NCI-H1417 (cell line): ENCODE measurements around the gene NRN1L.
"Not testable (repeated sequence)": the region's sequence is repeated elsewhere in the genome, so short reads cannot be mapped to it uniquely, and the experiment has no call there.

Source experiments
- DNase-seq, 3 experiments: peaks; one replicate each; lab custom pipeline; 2025; lab: John Stamatoyannopoulos, UW

Gene NRN1L

GRCh38 chr16:67882374-67883145, 2.1 kb upstream of the NRN1L start:
- DNase-seq, result no peak

GRCh38 chr16:67883146-67883871, 1.4 kb upstream of the NRN1L start:
- no peak for DNase-seq

DNA sequence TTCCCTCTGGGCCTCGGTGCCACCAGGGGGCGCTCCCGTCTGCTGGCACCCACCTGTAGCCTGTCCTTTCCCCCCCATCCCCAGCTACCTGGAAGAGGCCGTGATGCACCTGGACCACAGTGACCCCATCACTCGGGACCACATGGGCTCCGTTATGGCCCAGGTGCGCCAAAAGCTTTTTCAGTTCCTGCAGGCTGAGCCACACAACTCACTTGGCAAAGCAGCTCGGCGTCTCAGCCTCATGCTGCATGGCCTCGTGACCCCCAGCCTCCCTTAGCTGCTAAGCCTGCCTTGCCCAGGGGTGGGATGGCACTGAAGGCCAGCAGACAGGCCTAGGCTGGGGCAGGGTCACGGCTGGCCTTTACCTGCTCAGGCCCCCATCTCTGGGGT, 818 bp upstream of the NRN1L start:
- peak; percentile 21 to 58 (median 46) for DNase-seq

DNA sequence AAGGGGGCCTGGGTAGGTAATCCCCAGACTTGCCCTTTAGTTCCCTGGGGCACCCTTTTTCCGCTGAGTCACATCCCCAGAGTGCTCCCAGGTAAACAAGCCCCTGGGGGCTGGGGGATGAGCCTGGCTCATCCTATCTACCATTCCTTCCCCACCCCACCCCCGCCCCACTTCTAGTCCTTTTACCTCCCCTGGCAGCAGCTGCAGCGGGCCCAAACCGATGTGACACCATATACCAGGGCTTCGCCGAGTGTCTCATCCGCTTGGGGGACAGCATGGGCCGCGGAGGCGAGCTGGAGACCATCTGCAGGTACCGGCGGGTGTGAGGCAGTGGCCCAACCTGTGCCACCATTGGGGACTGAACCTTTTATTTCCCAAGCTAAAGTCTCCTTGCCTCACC, 860 bp downstream of the NRN1L start:
- no peak for DNase-seq

- DNase-seq, result no peak
Observed at GRCh38 chr16:67885976-67886375, 1.3 kb downstream of the NRN1L start.

DNA sequence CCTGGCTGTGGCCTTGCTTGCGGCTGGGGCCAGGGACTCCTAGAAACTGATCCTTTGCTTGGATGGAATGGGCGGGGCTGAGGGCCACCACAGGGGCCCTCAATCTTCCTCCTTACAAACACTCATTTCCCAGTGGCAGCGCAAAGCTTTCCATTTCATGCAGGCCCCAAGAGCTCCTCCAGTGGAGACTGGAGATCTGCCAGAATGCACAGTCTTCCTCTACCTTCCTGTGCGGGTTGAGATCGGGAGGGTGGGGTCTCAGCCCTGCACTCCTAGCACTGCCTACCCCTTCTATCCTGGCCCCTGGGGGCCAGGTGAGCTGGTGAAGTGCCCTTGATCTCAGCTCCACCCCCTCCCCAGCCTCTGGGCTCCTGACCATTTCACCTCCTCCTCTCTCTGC, 1.7 kb downstream of the NRN1L start:
- DNase-seq, result peak in 1 of 3 experiments; percentile 64

- DNase-seq, result no peak
Observed at GRCh38 chr16:67888331-67888730, 3.6 kb downstream of the NRN1L start.

GRCh38 chr16:67892375-67892774, 7.7 kb downstream of the NRN1L start:
- DNase-seq, result no peak

- peak; percentile 90 to 95 (median 91) for DNase-seq
Observed at GRCh38 chr16:67892899-67893742, 8.4 kb downstream of the NRN1L start, which contains the start of gene PSKH1. Gene PSKH1 (plus strand): TSS chr16:67893254. CDS start chr16:67908750, 15,496 bp downstream.

DNA sequence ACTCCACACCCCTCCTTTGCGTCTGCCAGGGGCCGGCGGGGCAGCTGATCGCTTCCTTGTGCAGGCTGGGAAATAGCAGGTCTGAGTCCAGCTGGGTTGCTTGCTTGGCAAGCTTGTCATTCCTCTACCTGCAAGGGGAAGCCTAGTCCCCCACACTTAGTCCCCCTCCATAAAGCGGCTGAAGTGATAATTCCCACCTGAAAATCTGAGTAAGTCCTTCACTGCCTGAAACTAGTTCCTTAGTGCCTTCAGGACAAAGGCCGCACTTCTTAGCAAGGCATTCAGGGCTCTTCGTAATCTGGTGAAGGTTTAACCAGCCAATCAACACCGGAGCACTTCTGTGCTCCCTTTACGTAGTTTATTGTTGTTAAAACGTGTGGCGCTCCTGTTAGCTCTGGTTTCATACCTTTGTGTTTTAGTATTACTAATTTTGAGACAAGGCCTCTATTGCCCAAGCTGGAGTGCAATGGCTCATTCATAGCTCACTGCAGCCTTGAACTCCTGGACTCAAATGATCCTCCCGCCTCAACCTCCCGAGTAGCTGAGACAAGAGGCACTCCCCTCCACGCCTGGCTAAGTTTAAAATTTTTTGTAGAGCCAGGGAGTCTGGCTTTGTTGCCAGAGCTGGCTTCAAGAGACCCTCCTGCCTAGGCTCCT, 9.2 kb downstream of the NRN1L start:
- DNase-seq, result no peak

DNA sequence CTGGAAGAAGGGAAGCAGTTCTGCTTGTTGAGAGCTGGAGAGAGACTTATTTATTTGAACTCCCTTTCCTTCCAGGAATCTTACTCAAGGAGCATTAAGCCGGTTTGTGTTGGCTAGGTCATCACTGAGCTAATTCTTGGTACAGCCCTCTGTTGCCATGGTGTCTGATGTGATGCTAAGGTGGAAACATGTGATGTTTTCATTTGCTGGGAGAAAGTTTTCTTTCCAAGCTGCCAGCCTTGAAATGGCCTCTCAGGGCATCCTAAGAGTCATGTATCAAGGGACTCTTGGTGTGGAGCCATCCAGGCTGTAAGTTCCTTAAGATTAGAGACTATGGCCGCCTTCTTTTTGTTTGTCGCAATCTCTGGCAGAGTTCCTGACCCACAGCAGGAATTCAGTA, 12.5 kb downstream of the NRN1L start:
- no peak for DNase-seq

DNA sequence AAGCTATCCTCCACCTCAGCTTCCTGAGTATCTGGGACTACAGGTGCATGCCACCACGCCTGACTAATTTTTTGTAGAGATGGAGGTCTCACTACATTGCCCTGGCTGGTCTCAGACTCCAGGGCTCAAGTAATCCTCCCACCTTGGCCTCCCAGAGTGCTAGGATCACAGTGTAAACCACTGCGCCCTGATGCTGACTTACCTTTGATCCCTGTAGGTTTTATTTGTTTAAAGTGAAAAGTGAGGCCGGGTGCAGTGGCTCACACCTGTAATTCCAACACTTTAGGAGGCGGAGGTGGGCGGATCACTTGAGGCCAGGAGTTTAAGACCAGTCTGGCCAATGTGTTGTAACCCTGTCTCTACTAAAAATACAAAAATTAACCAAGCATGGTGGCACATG, 17.0 kb downstream of the NRN1L start:
- DNase-seq, result no peak

DNA sequence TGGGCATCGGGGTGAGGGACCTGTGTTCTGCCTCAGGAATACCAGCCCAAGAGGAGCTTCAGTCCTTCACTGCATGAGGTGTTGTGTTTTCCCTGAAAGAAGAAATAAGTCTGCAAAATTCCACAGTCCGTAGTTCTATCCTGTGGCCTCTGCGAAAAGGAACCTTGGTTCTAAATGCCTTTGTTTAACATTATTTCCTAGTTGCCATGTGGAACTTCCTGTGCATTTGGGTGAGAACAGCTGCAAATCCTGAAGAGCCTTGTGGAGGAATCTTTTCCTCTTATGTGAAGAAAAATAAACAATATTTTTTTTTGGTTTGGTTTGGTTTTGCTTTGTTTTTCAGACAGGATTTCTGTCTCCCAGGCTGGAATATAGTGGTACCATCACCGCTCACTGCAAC, 18.1 kb downstream of the NRN1L start:
- DNase-seq, result no peak

GRCh38 chr16:67907397-67908180, 22.9 kb downstream of the NRN1L start:
- no peak for DNase-seq

DNA sequence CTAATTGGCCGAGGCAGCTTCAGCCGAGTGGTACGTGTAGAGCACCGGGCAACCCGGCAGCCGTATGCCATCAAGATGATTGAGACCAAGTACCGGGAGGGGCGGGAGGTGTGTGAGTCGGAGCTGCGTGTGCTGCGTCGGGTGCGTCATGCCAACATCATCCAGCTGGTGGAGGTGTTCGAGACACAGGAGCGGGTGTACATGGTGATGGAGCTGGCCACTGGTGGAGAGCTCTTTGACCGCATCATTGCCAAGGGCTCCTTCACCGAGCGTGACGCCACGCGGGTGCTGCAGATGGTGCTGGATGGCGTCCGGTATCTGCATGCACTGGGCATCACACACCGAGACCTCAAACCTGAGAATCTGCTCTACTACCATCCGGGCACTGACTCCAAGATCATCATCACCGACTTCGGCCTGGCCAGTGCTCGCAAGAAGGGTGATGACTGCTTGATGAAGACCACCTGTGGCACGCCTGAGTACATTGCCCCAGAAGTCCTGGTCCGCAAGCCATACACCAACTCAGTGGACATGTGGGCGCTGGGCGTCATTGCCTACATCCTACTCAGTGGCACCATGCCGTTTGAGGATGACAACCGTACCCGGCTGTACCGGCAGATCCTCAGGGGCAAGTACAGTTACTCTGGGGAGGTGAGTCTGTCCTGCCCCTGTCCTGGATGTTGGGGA, 24.5 kb downstream of the NRN1L start:
- DNase-seq, result no peak

DNA sequence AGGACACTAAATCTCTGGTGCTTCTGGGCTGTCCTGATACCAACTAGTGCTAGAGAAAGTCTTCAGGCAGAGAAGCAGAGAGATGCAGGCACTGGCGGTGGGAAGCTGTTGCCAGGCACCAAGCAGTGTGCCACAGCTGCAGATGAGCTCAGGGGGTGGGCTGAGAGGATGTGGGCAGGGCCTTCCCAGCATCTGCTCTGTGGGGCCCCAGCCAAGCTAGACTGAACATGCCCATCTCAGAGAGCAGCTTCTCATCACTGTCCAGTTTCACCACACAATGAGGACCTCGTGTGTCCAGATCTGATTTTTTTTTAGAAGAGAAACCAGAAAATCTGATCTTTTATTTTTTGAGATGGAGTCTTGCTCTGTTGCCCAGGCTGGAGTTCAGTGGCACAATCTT, 25.5 kb downstream of the NRN1L start:
- peak; percentile 5 to 62 (median 13) for DNase-seq

GRCh38 chr16:67914758-67915495, 30.2 kb downstream of the NRN1L start:
- DNase-seq, result no peak

DNA sequence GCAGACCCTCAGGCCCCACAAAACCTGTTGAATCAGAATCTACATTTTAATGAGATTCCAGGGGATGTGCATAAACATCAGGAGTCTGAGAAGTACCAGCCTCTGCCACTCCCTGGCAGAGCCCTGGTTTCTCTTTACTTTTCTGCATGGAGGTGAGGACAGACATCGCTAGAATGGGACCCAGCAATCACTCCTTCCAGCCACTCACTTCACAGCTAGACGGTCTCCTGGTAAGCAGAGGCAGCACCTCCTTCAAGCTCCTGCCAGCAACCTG, 30.7 kb downstream of the NRN1L start:
- not testable (repeated sequence) for DNase-seq

- DNase-seq, result no peak
Observed at GRCh38 chr16:67915831-67916723, 31.4 kb downstream of the NRN1L start.
